Stomach (tissue), 9 donors: ENCODE results near the gene USP40. TPM values are rescaled to one million over a fixed set of nuclear protein-coding genes. Genes with fewer than 3 reads are reported as not detected.

Source experiments
- DNase-seq, 2 donors: peaks; one replicate each; pipeline versions ENCODE4 v3.0.0 to v3.0.0-alpha.2; 2013 to 2019
- H3K27ac ChIP-seq, 5 donors: fragments of 200-600 bp in 4 of 5; sonication (generic) in 4 of 5; one replicate each; pipeline ENCODE4 v1.5.1; 2013 to 2019; ENCODE audit warnings: mild to moderate bottlenecking in 1 of 5, moderate library complexity in 1 of 5
- H3K27me3 ChIP-seq, 3 donors: fragments of 200-600 bp; sonication (generic); one replicate each; pipeline ENCODE4 v1.5.1; 2017 to 2019; ENCODE audit warnings: mixed run types in 1 of 3
- H3K36me3 ChIP-seq, 4 donors: fragments of 200-600 bp; sonication (generic); 1 replicate in 3 of 4; 2 replicates in 1 of 4; pipeline ENCODE4 v1.5.1; 2016 to 2019
- H3K4me1 ChIP-seq, 4 donors: fragments of 200-600 bp; sonication (generic); one replicate each; pipeline ENCODE4 v1.5.1; 2016 to 2019
- H3K4me3 ChIP-seq, 4 donors: fragments of 200-600 bp; sonication (generic) in 3 of 4; one replicate each; pipeline ENCODE4 v1.5.1; 2016 to 2019; ENCODE audit warnings: mild to moderate bottlenecking in 1 of 4
- H3K9me3 ChIP-seq, 4 donors: fragments of 200-600 bp; sonication (generic); one replicate each; pipeline ENCODE4 v1.5.1; 2016 to 2019
- CTCF ChIP-seq, 7 experiments: fragments of 450-650 bp in 4 of 7; fragments of 200-600 bp in 3 of 7; sonication (generic) in 3 of 7; IDR thresholded peaks; one replicate each; pipeline ENCODE4 v1.5.1; 2016 to 2019; ENCODE audit warnings: antibody characterized with exemption in 7 of 7, control low read depth in 2 of 7, mild to moderate bottlenecking in 1 of 7
- EP300 ChIP-seq: sonication (generic); formaldehyde crosslinking; IDR thresholded peaks from one replicate; pipeline ENCODE4 v1.6.1; 2017; ENCODE audit warnings: antibody characterized with exemption
- POLR2A ChIP-seq, 4 donors: fragments of 450-650 bp; IDR thresholded peaks; one replicate each; pipeline ENCODE4 v1.6.1; 2016; ENCODE audit warnings: antibody characterized with exemption in 4 of 4, control low read depth in 2 of 4, mild to moderate bottlenecking in 1 of 4, moderate library complexity in 1 of 4
- POLR2AphosphoS5 ChIP-seq, 3 donors: sonication (generic); formaldehyde crosslinking; IDR thresholded peaks; one replicate each; pipeline ENCODE4 v1.6.1; 2016; ENCODE audit warnings: antibody characterized with exemption in 3 of 3
- WGBS, 5 donors: extraction: QIAGEN DNeasy Blood & Tissue Kit in 3 of 5; methylation state at CpG; one replicate each; pipeline versions ENCODE4 v1.1.5 to v1.1.7; 2013 to 2018; 5-methylcytosine and 5-hydroxymethylcytosine counted together
- intact Hi-C: fragments of 100-400 bp; cut with DNase I; formaldehyde crosslinking; loops from one replicate; pipeline ENCODE4 v1.15.1; 2023; ENCODE audit warnings: low total_unique reads
- polyA plus RNA-seq, 3 donors: library from polyadenylated mRNA; stranded (reverse); fragments of 200-250 nt; gene quantifications; one replicate each; pipeline ENCODE4 v1.2.3, GENCODE V29; 2013
- total RNA-seq, 5 donors: library from RNA; depleted of rRNA; stranded (reverse); fragments of >200 nt; gene quantifications; one replicate each; pipeline versions ENCODE4 v1.1.0 to v1.2.3, GENCODE V29; 2014 to 2016
- donor health status: healthy with polysubstance abuse.
- donor health status: Bipolar disorder and iron deficiency.
- donor health status: healthy.

The USP40 gene
- total and polyA plus RNA-seq, 8 donors: 14.5 to 186 (median 31.3) TPM

- 80 to 86% (median 82%) methylated on average over 4 of the region's 4 CpGs for WGBS, 5 donors
- Histone ChIP-seq H3K36me3 (peaks cover 15 to 82% (median 73%) of the 10 kb centered on the region in 4 donors), H3K27ac (no peak overlapping the region), H3K27me3 (no peaks in the 10 kb centered on the region), H3K4me1 (peaks cover 0 to 30% (median 0%) of the 10 kb centered on the region in 4 donors), H3K4me3 (no peak overlapping the region), H3K9me3 (no peaks in the 10 kb centered on the region)
- intact Hi-C loops: no loop called here
- TF ChIP-seq EP300: no peak
- no peak for TF ChIP-seq CTCF (IDR thresholded peaks at IDR 0.05)
- no peak for TF ChIP-seq POLR2A (IDR thresholded peaks at IDR 0.05)
- no peak for TF ChIP-seq POLR2AphosphoS5 (IDR thresholded peaks at IDR 0.05)
- no peak for DNase-seq
Observed at GRCh38 chr2:233492078-233492477, 74.5 kb downstream of the USP40 start.

GRCh38 chr2:233491326-233491725 is 75.3 kb downstream of the USP40 start:
- no peak overlapping the region for H3K27ac ChIP-seq
- H3K4me3 ChIP-seq: no peak overlapping the region
- intact Hi-C loops: no loop called here
- H3K4me1 ChIP-seq: peaks cover 0 to 37% (median 3%) of the 10 kb centered on the region in 4 donors
- DNase-seq: no peak
- 81 to 98% (median 88%) methylated on average over 3 of the region's 3 CpGs for WGBS, 5 donors
- peaks cover 15 to 82% (median 75%) of the 10 kb centered on the region in 4 donors for H3K36me3 ChIP-seq
- TF ChIP-seq POLR2AphosphoS5 (IDR thresholded peaks at IDR 0.05): no peak
- TF ChIP-seq EP300: no peak
- no peak for TF ChIP-seq CTCF (IDR thresholded peaks at IDR 0.05)
- TF ChIP-seq POLR2A (IDR thresholded peaks at IDR 0.05): no peak
- no peaks in the 10 kb centered on the region for H3K9me3 ChIP-seq
- H3K27me3 ChIP-seq: no peaks in the 10 kb centered on the region

GRCh38 chr2:233490831-233491230 is 75.8 kb downstream of the USP40 start:
- H3K4me1 ChIP-seq: peaks cover 0 to 42% (median 3%) of the 10 kb centered on the region in 4 donors
- WGBS, 5 donors: 85 to 94% (median 91%) methylated on average over 7 of the region's 7 CpGs
- intact Hi-C loops: no loop called here
- DNase-seq: no peak
- peaks cover 15 to 82% (median 76%) of the 10 kb centered on the region in 4 donors for H3K36me3 ChIP-seq
- H3K27me3 ChIP-seq: no peaks in the 10 kb centered on the region
- TF ChIP-seq POLR2AphosphoS5 (IDR thresholded peaks at IDR 0.05) (no peak), EP300 (no peak), CTCF (IDR thresholded peaks at IDR 0.05) (no peak), POLR2A (IDR thresholded peaks at IDR 0.05) (no peak)
- no peak overlapping the region for H3K4me3 ChIP-seq
- H3K27ac ChIP-seq: no peak overlapping the region
- no peaks in the 10 kb centered on the region for H3K9me3 ChIP-seq

GRCh38 chr2:233489666-233490065 is 76.9 kb downstream of the USP40 start:
- H3K4me3 ChIP-seq: no peak overlapping the region
- H3K27me3 ChIP-seq: no peaks in the 10 kb centered on the region
- intact Hi-C loops: no loop called here
- H3K9me3 ChIP-seq: no peaks in the 10 kb centered on the region
- no peak overlapping the region for H3K27ac ChIP-seq
- no peak for TF ChIP-seq POLR2A (IDR thresholded peaks at IDR 0.05)
- TF ChIP-seq CTCF (IDR thresholded peaks at IDR 0.05): no peak
- no peak for TF ChIP-seq EP300
- no peak for TF ChIP-seq POLR2AphosphoS5 (IDR thresholded peaks at IDR 0.05)
- DNase-seq: no peak
- H3K4me1 ChIP-seq: peaks cover 0 to 35% (median 3%) of the 10 kb centered on the region in 4 donors
- WGBS, 5 donors: 85 to 97% (median 88%) methylated on average over 6 of the region's 6 CpGs
- H3K36me3 ChIP-seq: peaks cover 25 to 84% (median 78%) of the 10 kb centered on the region in 4 donors
